GM12872 (cell line): ENCODE results near the gene SEMA5A.

ENCODE experiments used
- TF ChIP-seq, protein P1 (sequence below): IDR thresholded peaks from 3 replicates; pipeline ENCODE4 v1.5.1; 2011; ENCODE audit warnings: low read depth, mild to moderate bottlenecking, low read length, moderate library complexity; ENCODE audit not compliant: insufficient read depth

SEMA5A gene

DNA sequence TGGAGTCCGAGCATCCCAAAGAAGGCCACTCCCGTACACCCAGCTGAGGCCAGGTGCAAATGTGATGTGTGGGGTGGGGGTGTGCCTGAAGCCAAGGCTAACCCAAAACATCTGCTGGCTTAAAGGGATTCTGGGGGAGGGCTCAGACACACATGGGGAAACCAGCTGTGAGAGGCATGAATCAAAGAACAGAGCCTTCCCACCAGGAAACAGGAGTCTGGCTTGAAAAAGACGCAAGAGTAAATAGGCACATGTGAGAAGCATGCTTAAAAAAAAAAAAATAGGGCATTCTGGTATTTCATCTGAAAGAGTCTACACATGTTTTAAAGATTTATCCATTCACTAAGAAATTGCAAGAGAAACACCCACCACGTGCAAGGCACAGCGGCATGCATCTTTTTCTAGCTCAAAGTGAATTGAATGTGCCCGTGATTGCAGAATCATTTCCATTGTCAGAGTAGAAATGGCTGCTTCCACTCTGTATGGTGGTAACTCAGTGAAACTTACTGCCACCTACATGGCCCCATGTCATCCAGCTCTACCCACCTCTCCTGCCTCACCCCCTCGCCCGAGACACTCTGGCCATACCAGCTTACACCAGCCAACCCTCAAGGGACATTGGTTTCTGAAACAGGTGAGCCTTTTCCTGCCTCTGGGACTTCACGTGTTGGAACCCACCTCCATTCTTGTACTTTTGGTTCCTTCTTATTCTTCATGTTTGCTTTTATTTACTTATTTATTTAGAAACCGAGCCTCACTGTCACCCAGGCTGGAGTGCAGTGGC is 71.5 kb downstream of the SEMA5A start:
- TF ChIP-seq, protein P1, sequence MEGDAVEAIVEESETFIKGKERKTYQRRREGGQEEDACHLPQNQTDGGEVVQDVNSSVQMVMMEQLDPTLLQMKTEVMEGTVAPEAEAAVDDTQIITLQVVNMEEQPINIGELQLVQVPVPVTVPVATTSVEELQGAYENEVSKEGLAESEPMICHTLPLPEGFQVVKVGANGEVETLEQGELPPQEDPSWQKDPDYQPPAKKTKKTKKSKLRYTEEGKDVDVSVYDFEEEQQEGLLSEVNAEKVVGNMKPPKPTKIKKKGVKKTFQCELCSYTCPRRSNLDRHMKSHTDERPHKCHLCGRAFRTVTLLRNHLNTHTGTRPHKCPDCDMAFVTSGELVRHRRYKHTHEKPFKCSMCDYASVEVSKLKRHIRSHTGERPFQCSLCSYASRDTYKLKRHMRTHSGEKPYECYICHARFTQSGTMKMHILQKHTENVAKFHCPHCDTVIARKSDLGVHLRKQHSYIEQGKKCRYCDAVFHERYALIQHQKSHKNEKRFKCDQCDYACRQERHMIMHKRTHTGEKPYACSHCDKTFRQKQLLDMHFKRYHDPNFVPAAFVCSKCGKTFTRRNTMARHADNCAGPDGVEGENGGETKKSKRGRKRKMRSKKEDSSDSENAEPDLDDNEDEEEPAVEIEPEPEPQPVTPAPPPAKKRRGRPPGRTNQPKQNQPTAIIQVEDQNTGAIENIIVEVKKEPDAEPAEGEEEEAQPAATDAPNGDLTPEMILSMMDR = no peak

DNA sequence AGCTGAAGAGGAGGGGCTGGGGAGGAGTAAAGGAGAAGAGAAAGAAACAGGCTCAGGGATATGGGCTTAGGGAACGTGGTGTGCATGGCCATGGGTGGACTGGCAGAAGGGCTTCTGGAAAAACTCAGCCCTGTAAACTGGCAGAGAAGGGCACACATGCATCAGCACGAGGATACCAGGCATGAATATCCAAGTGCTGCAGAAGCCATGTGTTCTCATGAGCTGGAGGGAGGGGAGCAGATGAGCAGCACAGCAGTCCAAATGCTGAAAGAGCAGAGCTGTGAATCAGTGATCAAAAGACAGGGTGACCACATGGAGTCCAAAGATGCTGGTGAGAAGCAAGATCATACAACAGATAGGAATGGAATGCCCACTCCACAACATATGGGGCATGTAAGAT is 72.3 kb downstream of the SEMA5A start:
- TF ChIP-seq, protein P1 = no peak

DNA sequence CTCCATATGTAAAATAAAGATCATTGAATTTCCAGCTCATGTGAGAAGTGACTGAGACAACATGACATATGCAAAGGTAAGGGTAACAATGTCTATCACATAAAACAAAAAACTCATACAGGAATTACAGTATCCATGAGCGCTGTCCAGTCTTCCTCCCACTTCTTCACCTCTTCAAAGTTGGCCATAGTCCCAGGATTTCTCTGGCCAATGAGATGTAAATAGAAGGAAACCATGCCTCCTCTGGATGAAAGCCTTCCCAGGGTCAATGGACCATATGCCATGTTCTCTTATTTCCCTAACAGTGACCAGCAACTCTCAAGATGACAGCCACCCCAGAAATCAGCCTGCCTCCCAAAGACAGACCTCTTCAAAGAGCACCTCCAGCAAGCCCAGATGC is 75.5 kb downstream of the SEMA5A start:
- TF ChIP-seq, protein P1 = no peak

DNA sequence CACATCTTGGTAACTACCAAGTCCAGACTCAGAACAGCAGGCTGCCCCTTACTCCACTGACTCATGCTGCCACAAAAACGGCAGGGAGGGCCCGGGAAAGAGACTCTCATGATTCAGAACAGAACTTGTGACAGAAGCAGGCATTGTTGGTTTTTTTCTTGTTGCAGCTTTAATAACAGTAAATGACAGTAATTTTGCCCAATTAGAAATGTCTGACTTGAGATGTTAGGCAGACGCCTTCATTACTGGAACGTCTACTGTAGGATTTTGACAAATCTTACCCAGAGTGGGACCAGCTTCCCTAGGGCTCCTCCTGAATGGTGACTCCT is 77.9 kb downstream of the SEMA5A start:
- TF ChIP-seq, protein P1 = no peak

DNA sequence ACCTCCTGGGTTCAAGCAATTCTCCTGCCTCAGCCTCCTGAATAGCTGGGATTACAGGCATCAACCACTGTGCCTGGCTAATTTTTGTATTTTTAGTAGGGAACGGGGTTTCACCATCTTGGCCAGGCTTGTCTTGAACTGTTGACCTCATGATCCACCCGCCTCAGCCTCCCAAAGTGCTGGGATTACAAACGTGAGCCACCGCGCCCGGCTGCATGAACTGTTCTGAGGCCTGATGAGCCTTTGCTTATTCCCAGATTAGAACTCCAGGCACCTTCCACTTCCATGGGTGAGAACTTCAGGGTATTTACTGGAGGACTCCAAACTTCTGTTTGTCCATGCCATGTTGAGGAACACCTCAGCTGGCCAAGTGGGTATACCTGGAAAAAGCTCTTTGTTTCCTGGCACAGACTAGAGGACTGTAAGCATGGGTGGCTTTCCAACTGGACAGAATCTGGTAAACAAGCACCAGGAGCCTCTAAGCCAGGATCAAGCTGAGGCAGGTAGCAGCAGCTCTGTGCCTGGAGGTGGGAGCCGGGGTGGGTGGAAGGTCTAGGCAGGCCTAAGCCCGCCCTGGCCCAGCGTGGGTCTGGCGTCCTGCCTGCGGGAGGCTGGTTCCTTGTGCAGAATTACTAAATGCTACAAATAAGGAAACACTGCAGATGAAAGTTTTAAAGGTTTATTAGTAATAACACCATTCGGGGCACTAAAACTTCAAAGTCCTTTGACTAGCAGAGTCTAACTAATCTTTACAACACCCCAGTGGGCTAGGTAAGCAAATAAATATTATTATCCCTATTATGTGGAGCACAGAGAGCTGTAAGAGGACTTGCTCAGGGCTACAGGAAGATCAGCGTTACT is 78.4 kb downstream of the SEMA5A start:
- TF ChIP-seq, protein P1 = no peak

- TF ChIP-seq, protein P1 = no peak
Measured at GRCh38 chr5:9466697-9467096, 79.2 kb downstream of the SEMA5A start.

- TF ChIP-seq, protein P1 = no peak
Measured at GRCh38 chr5:9464478-9464877, 81.4 kb downstream of the SEMA5A start.
